BLaER1 treated with 17β-estradiol and CSF1 and Interleukin-3, amounts not matched to agents 10 nM and 100 nM (cell line): ENCODE data around the gene DAZAP2.

ENCODE experiments used
- H3K27ac ChIP-seq, 11 experiments: shearing (Covaris generic); formaldehyde crosslinking; 2 replicates each; pipeline ENCODE4 v1.8.1; 2022
- H3K27me3 ChIP-seq, 11 experiments: shearing (Covaris generic); formaldehyde crosslinking; 2 replicates each; pipeline ENCODE4 v1.8.1; 2022
- H3K36me3 ChIP-seq, 11 experiments: shearing (Covaris generic); formaldehyde crosslinking; 2 replicates each; pipeline ENCODE4 v1.8.1; 2022
- H3K4me1 ChIP-seq, 10 experiments: shearing (Covaris generic); formaldehyde crosslinking; 2 replicates each; pipeline ENCODE4 v1.8.1; 2022
- H3K4me2 ChIP-seq, 11 experiments: shearing (Covaris generic); formaldehyde crosslinking; 2 replicates each; pipeline ENCODE4 v1.8.1; 2022
- H3K4me3 ChIP-seq, 10 experiments: shearing (Covaris generic); formaldehyde crosslinking; 2 replicates each; pipeline ENCODE4 v1.8.1; 2022
- H3K9ac ChIP-seq, 11 experiments: shearing (Covaris generic); formaldehyde crosslinking; 2 replicates each; pipeline ENCODE4 v1.8.1; 2022
- H3K9me3 ChIP-seq, 11 experiments: shearing (Covaris generic); formaldehyde crosslinking; replicated peaks in 1 of 11; 2 replicates each; pipeline ENCODE4 v1.8.1; 2022
- H4K20me1 ChIP-seq, 11 experiments: shearing (Covaris generic); formaldehyde crosslinking; 2 replicates each; pipeline ENCODE4 v1.8.1; 2022
- Cebpa-rat ChIP-seq, 11 experiments: shearing (Covaris generic); IDR thresholded peaks; 2 replicates each; pipeline ENCODE4 v1.8.1; 2022

Gene DAZAP2

DNA sequence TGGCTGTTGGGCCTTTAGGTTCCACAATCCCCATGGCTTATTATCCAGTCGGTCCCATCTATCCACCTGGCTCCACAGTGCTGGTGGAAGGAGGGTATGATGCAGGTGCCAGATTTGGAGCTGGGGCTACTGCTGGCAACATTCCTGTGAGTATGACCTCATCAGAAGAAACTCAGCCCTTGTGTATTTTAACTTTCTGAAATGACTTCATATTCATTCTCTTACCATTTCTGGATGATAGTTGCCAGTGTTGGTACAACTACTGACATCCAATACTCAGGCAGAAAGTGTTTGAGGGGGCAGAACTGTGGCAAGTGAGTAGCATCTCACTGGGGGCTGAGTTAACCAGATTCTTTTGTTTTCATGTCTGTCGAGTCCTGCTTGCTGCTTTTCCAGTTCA is 2.3 kb downstream of the DAZAP2 start:
- Histone ChIP-seq H4K20me1 (peaks cover 10 to 60% (median 34%) of the 10 kb centered on the region in 11 experiments; a peak in 17 of 22 replicates), H3K9me3 (no peaks in the 10 kb centered on the region), H3K27me3 (no peaks in the 10 kb centered on the region), H3K27ac (peak overlapping the region in 1 of 11 experiments; percentile 45; a peak in 1 of 22 replicates), H3K4me3 (peak overlapping the region in 2 of 10 experiments; percentile 82 to 94; a peak in 3 of 20 replicates), H3K4me2 (peak overlapping the region in 7 of 11 experiments; percentile 88 to 96 (median 91); a peak in 13 of 22 replicates), H3K4me1 (peaks cover 24 to 71% (median 61%) of the 10 kb centered on the region in 10 experiments), H3K9ac (peak overlapping the region in 2 of 11 experiments; percentile 20 to 100; a peak in 1 of 22 replicates), H3K36me3 (peaks cover 49 to 64% (median 59%) of the 10 kb centered on the region in 11 experiments)
- TF ChIP-seq Cebpa-rat (IDR thresholded peaks at IDR 0.05) = no peak

GRCh38 chr12:51242120-51242519 is 3.5 kb downstream of the DAZAP2 start:
- peak overlapping the region in 1 of 11 experiments; percentile 7; a peak in 1 of 22 replicates for H3K9ac ChIP-seq
- H3K4me3 ChIP-seq = peak overlapping the region in 2 of 10 experiments; percentile 4 to 94; a peak in 5 of 20 replicates
- H3K36me3 ChIP-seq = peaks cover 49 to 64% (median 59%) of the 10 kb centered on the region in 11 experiments
- H3K4me2 ChIP-seq = peak overlapping the region in 7 of 11 experiments; percentile 5 to 96 (median 91); a peak in 13 of 22 replicates
- H3K4me1 ChIP-seq = peaks cover 36 to 83% (median 73%) of the 10 kb centered on the region in 10 experiments
- peaks cover 10 to 60% (median 34%) of the 10 kb centered on the region in 11 experiments; a peak in 17 of 22 replicates for H4K20me1 ChIP-seq
- no peak for TF ChIP-seq Cebpa-rat (IDR thresholded peaks at IDR 0.05)
- peak overlapping the region in 5 of 11 experiments; percentile 31 to 45 (median 33); a peak in 9 of 22 replicates for H3K27ac ChIP-seq
- H3K27me3 ChIP-seq = no peaks in the 10 kb centered on the region
- H3K9me3 ChIP-seq = no peaks in the 10 kb centered on the region

- Histone ChIP-seq H3K4me1 (peaks cover 41 to 89% (median 79%) of the 10 kb centered on the region in 10 experiments), H3K4me2 (peak overlapping the region in 7 of 11 experiments; percentile 1 to 96 (median 91); a peak in 12 of 22 replicates), H3K27me3 (no peaks in the 10 kb centered on the region), H3K27ac (peak overlapping the region in 4 of 11 experiments; percentile 31 to 36 (median 33); a peak in 6 of 22 replicates), H3K4me3 (no peak overlapping the region; a peak in 1 of 20 replicates), H3K36me3 (peaks cover 49 to 64% (median 59%) of the 10 kb centered on the region in 11 experiments), H3K9ac (no peak overlapping the region), H4K20me1 (peaks cover 10 to 60% (median 34%) of the 10 kb centered on the region in 11 experiments; a peak in 17 of 22 replicates), H3K9me3 (no peaks in the 10 kb centered on the region)
- TF ChIP-seq Cebpa-rat (IDR thresholded peaks at IDR 0.05) = no peak
Measured at GRCh38 chr12:51242876-51243275, 4.2 kb downstream of the DAZAP2 start.

GRCh38 chr12:51244269-51244668 is 5.6 kb downstream of the DAZAP2 start:
- Histone ChIP-seq H3K4me3 (no peak overlapping the region), H4K20me1 (peaks cover 10 to 60% (median 34%) of the 10 kb centered on the region in 11 experiments; a peak in 17 of 22 replicates), H3K36me3 (peaks cover 49 to 68% (median 59%) of the 10 kb centered on the region in 11 experiments), H3K4me1 (peaks cover 41 to 97% (median 83%) of the 10 kb centered on the region in 10 experiments), H3K27me3 (no peaks in the 10 kb centered on the region), H3K9ac (no peak overlapping the region), H3K9me3 (no peaks in the 10 kb centered on the region), H3K4me2 (peak overlapping the region in 5 of 11 experiments; percentile 16 to 96 (median 91); a peak in 8 of 22 replicates), H3K27ac (peak overlapping the region in 1 of 11 experiments; percentile 20; a peak in 1 of 22 replicates)
- TF ChIP-seq Cebpa-rat (IDR thresholded peaks at IDR 0.05) = no peak

GRCh38 chr12:51245476-51246253 is 7.0 kb downstream of the DAZAP2 start:
- H3K4me2 ChIP-seq = peak overlapping the region; percentile 76 to 96 (median 90)
- H4K20me1 ChIP-seq = peaks cover 4 to 48% (median 20%) of the 10 kb centered on the region in 11 experiments; a peak in 15 of 22 replicates
- peak overlapping the region in 7 of 11 experiments; percentile 32 to 52 (median 39); a peak in 10 of 22 replicates for H3K9ac ChIP-seq
- H3K9me3 ChIP-seq = no peaks in the 10 kb centered on the region
- no peak for TF ChIP-seq Cebpa-rat (IDR thresholded peaks at IDR 0.05)
- H3K4me3 ChIP-seq = peak overlapping the region in 8 of 10 experiments; percentile 9 to 41 (median 28); a peak in 11 of 20 replicates
- peak overlapping the region; percentile 28 to 77 (median 67); a peak in 19 of 22 replicates for H3K27ac ChIP-seq
- H3K27me3 ChIP-seq = no peaks in the 10 kb centered on the region
- peaks cover 38 to 66% (median 50%) of the 10 kb centered on the region in 11 experiments for H3K36me3 ChIP-seq
- peaks cover 32 to 91% (median 73%) of the 10 kb centered on the region in 10 experiments for H3K4me1 ChIP-seq

GRCh38 chr12:51246254-51246853 is 7.7 kb downstream of the DAZAP2 start:
- H3K9me3 ChIP-seq = no peaks in the 10 kb centered on the region
- H3K27ac ChIP-seq = peak overlapping the region; percentile 30 to 77 (median 67); a peak in 20 of 22 replicates
- H3K9ac ChIP-seq = peak overlapping the region in 9 of 11 experiments; percentile 32 to 52 (median 44); a peak in 13 of 22 replicates
- H3K4me3 ChIP-seq = peak overlapping the region; percentile 9 to 41 (median 28); a peak in 15 of 20 replicates
- no peak for TF ChIP-seq Cebpa-rat (IDR thresholded peaks at IDR 0.05)
- H3K4me2 ChIP-seq = peak overlapping the region; percentile 76 to 96 (median 90)
- H4K20me1 ChIP-seq = peaks cover 0 to 41% (median 13%) of the 10 kb centered on the region in 11 experiments; a peak in 12 of 22 replicates
- H3K4me1 ChIP-seq = peaks cover 31 to 84% (median 67%) of the 10 kb centered on the region in 10 experiments
- H3K36me3 ChIP-seq = peaks cover 31 to 66% (median 43%) of the 10 kb centered on the region in 11 experiments
- no peaks in the 10 kb centered on the region for H3K27me3 ChIP-seq

DNA sequence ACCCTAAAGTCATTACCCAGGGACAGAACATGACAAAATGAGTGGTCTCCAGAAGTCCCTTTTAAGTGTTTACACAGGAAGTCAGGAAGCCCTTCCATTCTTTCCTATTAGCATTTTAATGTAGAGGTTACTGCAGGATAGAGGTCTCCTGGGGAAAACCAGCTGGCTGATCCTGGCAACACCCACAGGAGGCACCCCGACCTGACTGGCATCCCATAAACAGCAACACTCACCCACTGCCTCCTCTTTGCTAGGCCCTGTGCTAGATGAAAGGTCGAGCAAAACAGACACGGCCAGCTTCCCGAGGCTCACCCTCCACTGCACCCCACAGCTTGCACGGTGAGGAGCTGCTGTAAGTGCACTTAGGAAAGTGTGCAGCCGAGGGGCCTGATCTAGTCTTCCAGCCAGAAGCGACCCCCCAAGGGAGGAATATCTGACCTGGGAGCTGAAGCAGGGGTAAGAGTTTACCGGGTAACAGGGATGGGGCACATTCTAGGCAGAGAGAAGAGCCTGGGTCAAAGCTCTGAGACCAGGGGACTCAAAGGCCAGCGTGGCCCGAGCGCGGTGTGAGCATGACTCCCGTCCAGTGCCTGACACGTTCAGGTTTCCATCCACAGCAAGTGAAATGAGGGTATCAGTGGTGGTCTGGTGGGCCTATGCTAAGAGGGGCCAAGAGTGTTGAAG is 9.0 kb downstream of the DAZAP2 start:
- H4K20me1 ChIP-seq = peaks cover 0 to 28% (median 11%) of the 10 kb centered on the region in 11 experiments; a peak in 8 of 22 replicates
- peaks cover 31 to 72% (median 55%) of the 10 kb centered on the region in 10 experiments for H3K4me1 ChIP-seq
- H3K9me3 ChIP-seq = no peaks in the 10 kb centered on the region
- peaks cover 18 to 54% (median 30%) of the 10 kb centered on the region in 11 experiments for H3K36me3 ChIP-seq
- TF ChIP-seq Cebpa-rat (IDR thresholded peaks at IDR 0.05) = no peak
- H3K27ac ChIP-seq = peak overlapping the region in 4 of 11 experiments; percentile 2 to 74 (median 8); a peak in 5 of 22 replicates
- H3K4me3 ChIP-seq = no peak overlapping the region; a peak in 1 of 20 replicates
- peak overlapping the region; percentile 76 to 96 (median 90) for H3K4me2 ChIP-seq
- H3K27me3 ChIP-seq = no peaks in the 10 kb centered on the region
- peak overlapping the region in 3 of 11 experiments; percentile 9 to 11 (median 9); a peak in 1 of 22 replicates for H3K9ac ChIP-seq
